ENCODE measurements around the gene KCNN3. TPM values are rescaled to one million over a fixed set of nuclear protein-coding genes. Genes with fewer than 3 reads are reported as not detected.

KCNN3 gene
- total RNA-seq, 1 donor from 2014 or later = 4.3 TPM

DNA sequence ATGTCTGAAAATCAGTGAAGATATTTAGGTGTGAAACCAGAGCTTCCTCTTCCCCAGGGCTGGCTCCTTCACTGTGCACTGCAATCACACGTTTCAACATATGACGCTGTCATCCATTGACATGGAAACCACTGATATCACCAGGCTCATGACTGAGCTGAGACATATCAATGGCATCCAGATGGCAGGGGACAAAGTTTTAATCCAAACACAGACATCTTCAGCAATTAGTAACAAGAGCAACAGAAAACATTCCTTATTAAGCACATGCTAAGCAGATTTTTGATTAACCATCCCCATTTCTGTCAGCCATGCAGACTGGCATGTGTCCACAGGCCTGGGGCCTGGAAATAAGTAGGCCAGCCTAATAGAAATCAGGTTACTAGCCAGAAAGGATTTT is 154.1 kb downstream of the KCNN3 start:
- no peaks in the 10 kb centered on the region for H3K27me3 ChIP-seq
- H3K4me2 ChIP-seq = no peak overlapping the region
- no peak for DNase-seq (ENCODE audit: low spot score)
- Mint-ChIP-seq H3K9me3 (no peaks in the 10 kb centered on the region), H3K36me3 (peaks cover 2% of the 10 kb centered on the region), H3K4me1 (peaks cover 9% of the 10 kb centered on the region), H3K27me3 (ENCODE audit: insufficient read depth, low read depth) (peaks cover 3% of the 10 kb centered on the region), H3K4me3 (no peak overlapping the region), H3K27ac (no peak overlapping the region)
- H3K9me3 ChIP-seq (ENCODE audit: low read depth) = no peaks in the 10 kb centered on the region
- no peaks in the 10 kb centered on the region for H3K79me2 ChIP-seq (ENCODE audit: low read depth)
- H3K36me3 ChIP-seq = no peaks in the 10 kb centered on the region
- no peaks in the 10 kb centered on the region for H4K20me1 ChIP-seq (ENCODE audit: low read depth)
- H3K4me1 ChIP-seq = peaks cover 18% of the 10 kb centered on the region
- no peak overlapping the region for H3K9ac ChIP-seq
- peaks cover 14% of the 10 kb centered on the region for H3F3A ChIP-seq (ENCODE audit: low read depth)
- no peak overlapping the region for H3K27ac ChIP-seq
- no peak overlapping the region for H3K4me3 ChIP-seq
- H2AFZ ChIP-seq (replicated peaks) = no peak overlapping the region
- TF ChIP-seq EZH2 (IDR thresholded peaks at IDR 0.05) = no peak
- no peak for TF ChIP-seq EZH2phosphoT487 (IDR thresholded peaks at IDR 0.05)
- TF ChIP-seq, protein P1, sequence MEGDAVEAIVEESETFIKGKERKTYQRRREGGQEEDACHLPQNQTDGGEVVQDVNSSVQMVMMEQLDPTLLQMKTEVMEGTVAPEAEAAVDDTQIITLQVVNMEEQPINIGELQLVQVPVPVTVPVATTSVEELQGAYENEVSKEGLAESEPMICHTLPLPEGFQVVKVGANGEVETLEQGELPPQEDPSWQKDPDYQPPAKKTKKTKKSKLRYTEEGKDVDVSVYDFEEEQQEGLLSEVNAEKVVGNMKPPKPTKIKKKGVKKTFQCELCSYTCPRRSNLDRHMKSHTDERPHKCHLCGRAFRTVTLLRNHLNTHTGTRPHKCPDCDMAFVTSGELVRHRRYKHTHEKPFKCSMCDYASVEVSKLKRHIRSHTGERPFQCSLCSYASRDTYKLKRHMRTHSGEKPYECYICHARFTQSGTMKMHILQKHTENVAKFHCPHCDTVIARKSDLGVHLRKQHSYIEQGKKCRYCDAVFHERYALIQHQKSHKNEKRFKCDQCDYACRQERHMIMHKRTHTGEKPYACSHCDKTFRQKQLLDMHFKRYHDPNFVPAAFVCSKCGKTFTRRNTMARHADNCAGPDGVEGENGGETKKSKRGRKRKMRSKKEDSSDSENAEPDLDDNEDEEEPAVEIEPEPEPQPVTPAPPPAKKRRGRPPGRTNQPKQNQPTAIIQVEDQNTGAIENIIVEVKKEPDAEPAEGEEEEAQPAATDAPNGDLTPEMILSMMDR (IDR thresholded peaks at IDR 0.05) = no peak

DNA sequence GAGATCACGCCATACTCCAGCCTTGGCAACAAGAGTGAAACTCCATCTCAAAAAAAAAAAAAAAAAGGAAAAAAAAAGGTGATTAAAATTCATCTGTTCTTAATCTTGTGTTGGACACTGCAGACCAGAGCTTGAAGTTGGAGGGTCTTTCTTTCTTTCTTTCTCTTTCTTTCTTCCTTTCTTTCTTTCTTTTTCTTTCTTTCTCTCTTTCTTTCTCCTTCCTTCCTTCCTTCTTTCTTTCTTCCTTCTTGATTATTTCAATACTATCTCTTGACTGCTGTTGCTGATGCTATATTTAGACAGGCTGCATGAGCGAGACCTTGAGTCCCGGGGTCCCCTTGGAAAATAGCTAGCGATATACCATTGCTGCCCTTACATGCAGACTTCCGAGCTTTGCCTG is 154.7 kb downstream of the KCNN3 start:
- Histone ChIP-seq H3K9me3 (ENCODE audit: low read depth) (no peaks in the 10 kb centered on the region), H4K20me1 (ENCODE audit: low read depth) (no peaks in the 10 kb centered on the region), H3F3A (ENCODE audit: low read depth) (peaks cover 8% of the 10 kb centered on the region), H2AFZ (replicated peaks) (no peak overlapping the region), H3K4me2 (no peak overlapping the region), H3K4me1 (peaks cover 12% of the 10 kb centered on the region), H3K27ac (no peak overlapping the region), H3K27me3 (no peaks in the 10 kb centered on the region), H3K4me3 (no peak overlapping the region), H3K79me2 (ENCODE audit: low read depth) (no peaks in the 10 kb centered on the region), H3K36me3 (no peaks in the 10 kb centered on the region), H3K9ac (no peak overlapping the region)
- Mint-ChIP-seq H3K4me1 (peaks cover 11% of the 10 kb centered on the region), H3K9me3 (no peaks in the 10 kb centered on the region), H3K4me3 (no peak overlapping the region), H3K27me3 (ENCODE audit: insufficient read depth, low read depth) (peaks cover 3% of the 10 kb centered on the region), H3K27ac (no peak overlapping the region), H3K36me3 (peaks cover 2% of the 10 kb centered on the region)
- no peak for TF ChIP-seq EZH2 (IDR thresholded peaks at IDR 0.05)
- no peak for TF ChIP-seq EZH2phosphoT487 (IDR thresholded peaks at IDR 0.05)
- TF ChIP-seq, protein P1 (IDR thresholded peaks at IDR 0.05) = no peak
- no peak for DNase-seq (ENCODE audit: low spot score)

DNA sequence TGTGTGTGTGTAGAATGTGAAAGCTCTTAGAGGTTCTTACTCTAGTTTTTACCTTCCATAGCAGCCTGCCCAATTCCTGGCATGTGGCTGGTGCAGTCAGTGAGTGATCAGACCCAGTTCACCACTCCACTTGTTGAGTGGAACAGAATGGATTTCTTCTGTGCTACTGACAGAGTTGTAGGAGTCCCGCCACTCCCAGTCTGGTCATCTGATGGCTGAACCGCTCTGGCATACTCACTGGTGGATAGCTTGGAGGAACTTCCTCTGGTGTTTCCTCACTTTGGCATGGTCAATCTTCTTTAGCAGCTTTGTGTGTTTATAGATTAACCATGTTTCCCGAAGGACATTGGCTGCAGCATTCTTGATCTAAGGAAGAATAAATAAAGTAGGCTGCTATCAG is 155.4 kb downstream of the KCNN3 start:
- no peaks in the 10 kb centered on the region for H3K27me3 ChIP-seq
- Mint-ChIP-seq H3K9me3 (no peaks in the 10 kb centered on the region), H3K36me3 (peaks cover 4% of the 10 kb centered on the region), H3K27me3 (ENCODE audit: insufficient read depth, low read depth) (peaks cover 7% of the 10 kb centered on the region), H3K27ac (no peak overlapping the region), H3K4me1 (peaks cover 10% of the 10 kb centered on the region), H3K4me3 (no peak overlapping the region)
- no peaks in the 10 kb centered on the region for H4K20me1 ChIP-seq (ENCODE audit: low read depth)
- no peak overlapping the region for H3K27ac ChIP-seq
- DNase-seq (ENCODE audit: low spot score) = peak; percentile 34
- H3K4me1 ChIP-seq = peaks cover 12% of the 10 kb centered on the region
- TF ChIP-seq EZH2 (IDR thresholded peaks at IDR 0.05) (no peak), EZH2phosphoT487 (IDR thresholded peaks at IDR 0.05) (no peak)
- TF ChIP-seq, protein P1 (IDR thresholded peaks at IDR 0.05) = no peak
- no peaks in the 10 kb centered on the region for H3K79me2 ChIP-seq (ENCODE audit: low read depth)
- no peaks in the 10 kb centered on the region for H3K9me3 ChIP-seq (ENCODE audit: low read depth)
- no peak overlapping the region for H2AFZ ChIP-seq (replicated peaks)
- peaks cover under 1% of the 10 kb centered on the region for H3F3A ChIP-seq (ENCODE audit: low read depth)
- no peak overlapping the region for H3K4me3 ChIP-seq
- H3K36me3 ChIP-seq = no peaks in the 10 kb centered on the region
- H3K4me2 ChIP-seq = no peak overlapping the region
- no peak overlapping the region for H3K9ac ChIP-seq
